Measurements from ENCODE around the gene GRID1. TPM values are rescaled to one million over a fixed set of nuclear protein-coding genes. Genes with fewer than 3 reads are reported as not detected.
"Not testable (repeated sequence)": the region's sequence is repeated elsewhere in the genome, so short reads cannot be mapped to it uniquely, and the experiment has no call there.

Gene GRID1
- total RNA-seq, 1 experiment from 2014 or later, result 5.6 TPM

DNA sequence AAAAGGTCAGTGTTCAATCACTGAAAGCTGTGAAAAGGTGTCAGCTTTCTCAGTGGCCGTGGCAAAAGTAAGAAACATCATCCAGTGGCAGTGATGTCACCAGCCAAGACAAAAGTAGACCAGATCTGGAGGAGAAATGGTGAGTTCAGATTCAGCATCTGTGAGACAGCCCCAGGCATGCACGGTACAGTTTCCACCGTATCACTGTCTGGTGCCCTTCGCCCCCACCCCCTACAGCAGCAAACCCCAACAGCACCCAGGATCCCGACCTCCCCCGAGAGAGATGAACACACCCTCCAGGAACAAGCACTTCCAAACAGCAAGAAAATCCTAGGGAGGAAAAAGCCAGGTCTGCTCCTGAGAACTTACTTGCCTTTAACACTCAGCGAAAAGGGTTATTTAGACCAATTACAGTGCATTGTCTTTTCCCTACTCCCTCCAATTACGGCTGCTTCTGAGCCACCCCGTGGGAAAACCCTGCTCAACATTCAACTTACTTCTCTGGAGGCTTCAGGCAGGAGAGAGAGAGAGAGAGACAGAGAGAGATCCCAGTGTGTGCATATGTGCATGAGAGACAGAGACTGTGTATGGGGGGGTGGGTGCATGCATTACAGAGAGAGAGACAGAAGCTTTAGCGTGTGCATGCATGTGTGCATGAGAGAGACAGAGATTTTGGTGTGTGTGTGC is 189.6 kb downstream of the GRID1 start:
- ATAC-seq, result no peak

DNA sequence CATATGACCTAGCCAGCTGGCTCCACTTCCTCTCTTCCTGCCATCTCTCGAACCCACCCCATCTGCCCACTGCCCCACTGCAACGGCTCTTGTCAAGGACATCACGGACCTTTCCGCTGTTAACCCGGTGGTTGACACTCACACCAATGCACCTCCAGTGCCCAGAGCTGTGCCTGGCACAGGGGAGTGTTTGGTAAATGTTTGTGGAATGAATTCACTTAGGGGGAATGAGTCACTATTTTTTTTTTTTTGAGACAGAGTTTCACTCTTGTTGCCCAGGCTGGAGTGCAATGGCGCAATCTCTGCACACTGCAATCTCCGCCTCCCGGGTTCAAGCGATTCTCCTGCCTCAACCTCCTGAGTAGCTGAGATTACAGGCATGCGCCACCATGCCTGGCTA is 191.1 kb downstream of the GRID1 start:
- H3K9me2 ChIP-seq (ENCODE audit: insufficient read depth); ATAC-seq; H3K4me3 ChIP-seq (replicated peaks in 1 of 2; ENCODE audit: low read depth in 1 of 2, low read length in 2 of 2); H3K9ac ChIP-seq (ENCODE audit: low read length); H3K27me3 ChIP-seq (ENCODE audit: insufficient read depth, low read length); BruUV-seq (replicated peaks); POLR2A ChIA-PET; DNase-seq (ENCODE audit: low read depth, low spot score); H3K9me3 ChIP-seq (ENCODE audit: control insufficient read depth in 1 of 2, insufficient read depth in 1 of 2, low read depth in 1 of 2, low read length in 2 of 2); H3K4me1 ChIP-seq (ENCODE audit: control insufficient read depth in 1 of 2, insufficient read depth in 2 of 2, low read length in 2 of 2); H3K27ac ChIP-seq (ENCODE audit: low read depth, low read length); H3K4me2 ChIP-seq (ENCODE audit: low read length); H3K36me3 ChIP-seq (ENCODE audit: control insufficient read depth in 1 of 2, insufficient read depth in 2 of 2, low read length in 2 of 2); H4K20me1 ChIP-seq (ENCODE audit: insufficient read depth); H2AFZ ChIP-seq (ENCODE audit: low read depth, low read length, poor library complexity, severe bottlenecking); RAD21 ChIA-PET (ENCODE audit: low non-redundant PET in 1 of 2, low total read pairs in 2 of 2, uncharacterized antibody in 2 of 2, unreplicated experiment in 2 of 2); H3K79me2 ChIP-seq (ENCODE audit: insufficient read depth, low read length); CTCF ChIA-PET: not testable (repeated sequence)
- 0 out of 2 replicates have a peak, but pooled peaks have one; percentile 36 for TF ChIP-seq CEBPB (IDR thresholded peaks at IDR 0.05; ENCODE audit: low read depth)
- intact Hi-C loops (cut with micrococcal nuclease), result loop anchor here (5.0 kb wide), 1 partner anchor 202 kb away; no protein-coding TSS in a partner anchor

More for the DNA sequence above, 189.6 kb downstream of the GRID1 start:
- Histone ChIP-seq H2AFZ (ENCODE audit: low read depth, low read length, poor library complexity, severe bottlenecking) (no peak overlapping the region), H3K27ac (ENCODE audit: low read depth, low read length) (no peak overlapping the region), H3K79me2 (ENCODE audit: insufficient read depth, low read length) (no peaks in the 10 kb centered on the region), H4K20me1 (ENCODE audit: insufficient read depth) (no peaks in the 10 kb centered on the region), H3K4me3 (replicated peaks in 1 of 2; ENCODE audit: low read depth in 1 of 2, low read length in 2 of 2) (no peak overlapping the region), H3K4me2 (ENCODE audit: low read length) (no peak overlapping the region), H3K9ac (ENCODE audit: low read length) (no peak overlapping the region), H3K9me2 (ENCODE audit: insufficient read depth) (no peaks in the 10 kb centered on the region), H3K36me3 (ENCODE audit: control insufficient read depth in 1 of 2, insufficient read depth in 2 of 2, low read length in 2 of 2) (no peaks in the 10 kb centered on the region), H3K27me3 (ENCODE audit: insufficient read depth, low read length) (no peaks in the 10 kb centered on the region), H3K4me1 (ENCODE audit: control insufficient read depth in 1 of 2, insufficient read depth in 2 of 2, low read length in 2 of 2) (peaks cover 0 to 3% of the 10 kb centered on the region in 2 experiments; a peak in 1 of 4 replicates), H3K9me3 (ENCODE audit: control insufficient read depth in 1 of 2, insufficient read depth in 1 of 2, low read depth in 1 of 2, low read length in 2 of 2) (no peaks in the 10 kb centered on the region)
- RAD21 ChIA-PET (ENCODE audit: low non-redundant PET in 1 of 2, low total read pairs in 2 of 2, uncharacterized antibody in 2 of 2, unreplicated experiment in 2 of 2), result no interaction called here
- DNase-seq (ENCODE audit: low read depth, low spot score), result no peak
- no TSS peak for BruUV-seq (replicated peaks)
- intact Hi-C loops (cut with micrococcal nuclease), result loop anchor here (5.0 kb wide), 1 partner anchor 200 kb away; no protein-coding TSS in a partner anchor
- POLR2A ChIA-PET, result no interaction called here
- TF ChIP-seq SRF (IDR thresholded peaks at IDR 0.05; ENCODE audit: low read depth), result no peak
- no peak for TF ChIP-seq YY1 (IDR thresholded peaks at IDR 0.05; ENCODE audit: extremely low read depth, insufficient replicate concordance, low read depth, low read length)
- no peak for TF ChIP-seq POLR2A (IDR thresholded peaks at IDR 0.05; ENCODE audit: borderline replicate concordance, extremely low read depth, insufficient read depth, insufficient read length)
- no peak for TF ChIP-seq TCF7L2 (IDR thresholded peaks at IDR 0.05; ENCODE audit: borderline replicate concordance, extremely low read depth, insufficient read depth, insufficient read length)
- CTCF ChIA-PET, result no interaction called here

Measured in HCT116 (cell line).